K562 (cell line): ENCODE results near the gene ST3GAL3. TPM values are rescaled to one million over a fixed set of nuclear protein-coding genes. Genes with fewer than 3 reads are reported as not detected.

Experiments used
- CGGBP1 ChIP-seq: fragments of 250-450 bp; sonication (Bioruptor Pico); IDR thresholded peaks from 2 replicates; pipeline ENCODE4 v1.9.0; 2021; ENCODE audit warnings: mild to moderate bottlenecking
- FOXA3 ChIP-seq, 2 experiments: fragments of 450-650 bp in 1 of 2; sonication (generic) in 1 of 2; formaldehyde crosslinking; IDR thresholded peaks in 1 of 2; conservative IDR thresholded peaks in 1 of 2; 2 replicates each; pipeline versions ENCODE4 v1.4.0 to v1.8.0; 2020 to 2022; ENCODE audit warnings: mild to moderate bottlenecking in 2 of 2, missing genetic modification reagents in 1 of 2
- FOXP1 ChIP-seq: sonication (generic); formaldehyde crosslinking; IDR thresholded peaks from 2 replicates; pipeline ENCODE4 v1.8.0; 2022; ENCODE audit warnings: mild to moderate bottlenecking, missing genetic modification reagents
- KLF16 ChIP-seq: IDR thresholded peaks from 2 replicates; pipeline ENCODE4 v1.6.1; 2016; ENCODE audit warnings: antibody characterized with exemption
- MYC ChIP-seq, 2 experiments: fragments of 250-450 bp in 1 of 2; sonication (Bioruptor Pico) in 1 of 2; IDR thresholded peaks; 2 replicates each; pipeline versions ENCODE4 v1.5.1 to v1.6.1; 2012 to 2021; ENCODE audit warnings: low read depth in 2 of 2, borderline replicate concordance in 1 of 2, improper control_type of control experiment in 1 of 2, low read length in 1 of 2, mild to moderate bottlenecking in 1 of 2, moderate library complexity in 1 of 2
- NCOA4 ChIP-seq: fragments of 450-650 bp; IDR thresholded peaks from 2 replicates; pipeline ENCODE4 v1.6.1; 2018; ENCODE audit warnings: mild to moderate bottlenecking; ENCODE audit not compliant: partially characterized antibody
- PHF20 ChIP-seq: fragments of 450-650 bp; IDR thresholded peaks from 2 replicates; pipeline ENCODE4 v1.6.1; 2018; ENCODE audit not compliant: partially characterized antibody
- POLR2AphosphoS2 ChIP-seq: IDR thresholded peaks from 2 replicates; pipeline ENCODE4 v1.6.1; 2012; ENCODE audit warnings: low read length, improper control_type of control experiment
- SIX5 ChIP-seq, 2 experiments: IDR thresholded peaks; 2 replicates each; pipeline ENCODE4 v1.6.1; 2011; ENCODE audit warnings: low read length in 2 of 2, borderline replicate concordance in 1 of 2, low read depth in 1 of 2, mild to moderate bottlenecking in 1 of 2, moderate library complexity in 1 of 2; ENCODE audit not compliant: insufficient read depth in 1 of 2
- SMAD2 ChIP-seq: fragments of 150-350 bp; IDR thresholded peaks from 2 replicates; pipeline ENCODE4 v1.6.1; 2014; ENCODE audit warnings: low read depth, mild to moderate bottlenecking, low read length
- TAF15 ChIP-seq: fragments of 200-400 bp; formaldehyde crosslinking; IDR thresholded peaks from 2 replicates; pipeline ENCODE4 v1.6.1; 2017; ENCODE audit warnings: mild to moderate bottlenecking, low read depth, low read length, moderate library complexity
- TRIM25 ChIP-seq: fragments of 450-650 bp; IDR thresholded peaks from 2 replicates; pipeline ENCODE4 v1.7.0; 2016; ENCODE audit warnings: borderline replicate concordance
- ZBTB26 ChIP-seq: fragments of 450-650 bp; formaldehyde crosslinking; IDR thresholded peaks from 2 replicates; pipeline ENCODE4 v1.4.0; 2022; ENCODE audit warnings: missing genetic modification characterization
- ZBTB33 ChIP-seq: sonication (generic); formaldehyde crosslinking; IDR thresholded peaks from 2 replicates; pipeline ENCODE4 v1.8.1; 2023; ENCODE audit warnings: mild to moderate bottlenecking, missing genetic modification reagents
- ZBTB5 ChIP-seq: fragments of 450-650 bp; IDR thresholded peaks from 2 replicates; pipeline ENCODE4 v1.6.1; 2017; ENCODE audit warnings: antibody characterized with exemption
- ZNF143 ChIP-seq: sonication (generic); formaldehyde crosslinking; IDR thresholded peaks from 2 replicates; pipeline ENCODE4 v1.9.0; 2022; ENCODE audit warnings: mild to moderate bottlenecking, missing genetic modification reagents
- ZNF212 ChIP-seq: fragments of 450-650 bp; formaldehyde crosslinking; IDR thresholded peaks from 2 replicates; pipeline ENCODE4 v1.4.0; 2020; ENCODE audit warnings: mild to moderate bottlenecking
- ZNF253 ChIP-seq: fragments of 250-450 bp; sonication (Bioruptor Pico); conservative IDR thresholded peaks from 2 replicates; pipeline ENCODE4 v1.6.1; 2021; ENCODE audit warnings: mild to moderate bottlenecking
- polyA plus RNA-seq, 8 experiments: library from polyadenylated mRNA; depleted of rRNA in 4 of 8; stranded (reverse) in 5 of 8; unstranded in 3 of 8; fragments of >200 nt; fragmentation: Nextera tagmentation in 2 of 8; fragmentation: Illumina TruSeq in 1 of 8; extraction: Ambion mirVana in 2 of 8; extraction: Trizol in 1 of 8; gene quantifications; 2 replicates each; pipeline versions ENCODE4 v1.2.1 to v1.2.3, GENCODE V29; 2011 to 2014; ENCODE audit warnings: inconsistent platforms in 1 of 8, missing spikeins in 1 of 8
- total RNA-seq, 7 experiments: library from RNA; depleted of rRNA in 6 of 7; stranded (reverse); fragments of >200 nt in 6 of 7; fragmentation: Illumina TruSeq in 2 of 7; extraction: Trizol in 2 of 7; gene quantifications; 2 replicates each; pipeline versions ENCODE4 v1.2.1 to v1.2.3, GENCODE V29; 2011 to 2021; ENCODE audit warnings: low replicate concordance in 1 of 7

Gene ST3GAL3
- total and polyA plus RNA-seq, 9 of the 15 experiments (the other 6 are each of a cell fraction or from before 2014, with no cell fraction given), result 1.2 to 18.9 (median 11.0) TPM

GRCh38 chr1:43969746-43970466 is 262.6 kb downstream of the ST3GAL3 start, which contains the start of gene DPH2 (continued):
- TF ChIP-seq ZBTB5 (no peak), TAF15 (no peak), MYC (IDR thresholded peaks at IDR 0.05; ENCODE audit: low read depth, low read length) (peak; percentile 97), MYC (CRISPR knock-in tag; IDR thresholded peaks at IDR 0.05; ENCODE audit: borderline replicate concordance, low read depth) (peak; percentile 83; the same call in 1 of the 2 replicates), ZBTB33 (CRISPR knock-in tag) (no peak), POLR2AphosphoS2 (no peak), ZBTB26 (CRISPR knock-in tag) (no peak), KLF16 (no peak), NCOA4 (no peak), FOXP1 (no peak), ZNF253 (CRISPR knock-in tag) (no peak), SMAD2 (no peak), ZNF212 (peak; percentile 70; the same call in 1 of the 2 replicates), FOXA3 (CRISPR knock-in tag; conservative IDR thresholded peaks at IDR 0.05 in 1 of 2, IDR thresholded peaks at IDR 0.05 in 1 of 2) (peak in 1 of 2 experiments; percentile 77; a peak in 1 of 4 replicates), SIX5 (IDR thresholded peaks at IDR 0.05; ENCODE audit: borderline replicate concordance in 1 of 2, insufficient read depth in 1 of 2, low read depth in 1 of 2, low read length in 2 of 2) (peak; percentile 83 to 91), TRIM25 (no peak), ZNF143 (CRISPR knock-in tag) (peak; percentile 91), PHF20 (peak; percentile 87), CGGBP1 (CRISPR knock-in tag) (no peak)
